ENCODE measurements around the gene CDH13. TPM values are rescaled to one million over a fixed set of nuclear protein-coding genes. Genes with fewer than 3 reads are reported as not detected.

The CDH13 gene
- 10 to 100 TPM in 1 of 3 donors, 1 to 10 TPM in 2; 4.9 to 11.2 (median 9.8) TPM for total RNA-seq
- long read RNA-seq, donor 1, partial matches to known transcripts: 5 of 6 reads
- long read RNA-seq, donor 1, other reads (novel, unspliced or antisense): 1 of 6 reads
- long read RNA-seq, donor 2, partial matches to known transcripts: 1 of 2 reads
- long read RNA-seq, donor 2, other reads (novel, unspliced or antisense): 1 of 2 reads

- no peaks in the 10 kb centered on the region for H3K36me3 ChIP-seq (ENCODE audit: low read depth)
- H3K9me3 ChIP-seq: no peaks in the 10 kb centered on the region
- DNase-seq (no peak), ATAC-seq (peak; percentile 13)
- H3K4me3 ChIP-seq: no peak within 1 kb of the TSS
- intact Hi-C loops (cut with DNase I, micrococcal nuclease): no loop called here
- H3K4me1 ChIP-seq (ENCODE audit: low read depth): peaks cover 13% of the 10 kb centered on the region
- no peak for TF ChIP-seq CTCF (IDR thresholded peaks at IDR 0.05)
Measured at GRCh38 chr16:82626791-82627261, at the start of gene CDH13. Gene CDH13, plus strand, starts transcription at chr16:82626969.

GRCh38 chr16:82580298-82580890 is 46.4 kb upstream of the CDH13 start:
- H3K9me3 ChIP-seq: no peaks in the 10 kb centered on the region
- peak; percentile 60 for ATAC-seq
- no peak overlapping the region for H3K4me3 ChIP-seq
- no peaks in the 10 kb centered on the region for H3K36me3 ChIP-seq (ENCODE audit: low read depth)
- peak in 1 of 3 donors; percentile 54 for DNase-seq
- TF ChIP-seq CTCF (IDR thresholded peaks at IDR 0.05): no peak
- intact Hi-C loops (cut with DNase I, micrococcal nuclease): no loop called here
- H3K4me1 ChIP-seq (ENCODE audit: low read depth): peaks cover 7% of the 10 kb centered on the region

- ATAC-seq (no peak), DNase-seq (no peak)
- H3K9me3 ChIP-seq: no peaks in the 10 kb centered on the region
- intact Hi-C loops (cut with DNase I, micrococcal nuclease): no loop called here
- no peak for TF ChIP-seq CTCF (IDR thresholded peaks at IDR 0.05)
- no peak overlapping the region for H3K4me3 ChIP-seq
- peaks cover 7% of the 10 kb centered on the region for H3K4me1 ChIP-seq (ENCODE audit: low read depth)
- H3K36me3 ChIP-seq (ENCODE audit: low read depth): no peaks in the 10 kb centered on the region
Measured at GRCh38 chr16:82582975-82583374, 43.8 kb upstream of the CDH13 start.

- no peak for DNase-seq
- no peak for TF ChIP-seq CTCF (IDR thresholded peaks at IDR 0.05)
- ATAC-seq: no peak
- Histone ChIP-seq H3K36me3 (ENCODE audit: low read depth) (no peaks in the 10 kb centered on the region), H3K4me3 (no peak overlapping the region), H3K4me1 (ENCODE audit: low read depth) (peaks cover 7% of the 10 kb centered on the region), H3K9me3 (no peaks in the 10 kb centered on the region)
- intact Hi-C loops (cut with DNase I, micrococcal nuclease): no loop called here
Measured at GRCh38 chr16:82583422-82583821, 43.3 kb upstream of the CDH13 start.

- no peaks in the 10 kb centered on the region for H3K36me3 ChIP-seq (ENCODE audit: low read depth)
- peak; percentile 24 for ATAC-seq
- peak in 1 of 3 donors; percentile 36 for DNase-seq
- peaks cover 7% of the 10 kb centered on the region for H3K4me1 ChIP-seq (ENCODE audit: low read depth)
- TF ChIP-seq CTCF (IDR thresholded peaks at IDR 0.05): no peak
- intact Hi-C loops (cut with DNase I, micrococcal nuclease): no loop called here
- H3K4me3 ChIP-seq: no peak overlapping the region
- H3K9me3 ChIP-seq: no peaks in the 10 kb centered on the region
Measured at GRCh38 chr16:82584553-82585152, 42.1 kb upstream of the CDH13 start.

All from mucosa of descending colon (tissue), 3 donors.